Heart left ventricle (tissue), 13 donors: ENCODE measurements around the gene ANXA2.

Experiments
- CTCF ChIP-seq, 12 donors: fragments of 200-600 bp; sonication (generic) in 4 of 12; IDR thresholded peaks; one replicate each; pipeline versions ENCODE4 v1.5.0 to v1.8.0; 2018 to 2022; ENCODE audit warnings: antibody characterized with exemption in 12 of 12, mild to moderate bottlenecking in 5 of 12
- POLR2A ChIP-seq, 2 donors: fragments of 450-650 bp; IDR thresholded peaks; one replicate each; pipeline ENCODE4 v1.6.1; 2017; ENCODE audit warnings: antibody characterized with exemption in 2 of 2, mild to moderate bottlenecking in 2 of 2, moderate library complexity in 2 of 2
- donor health status: ischemic (EF 13 %, LVEDD 7.1; RV severe dilation, severe dysfunction).
- donor health status: DM: no; HTN: yes; CAD: no.
- donor health status: DM: no; HTN: no; CAD: no.
- donor health status: ischemic (EF 25% LVEDD 6.9; RV normal size, moderate dysfunction).
- donor health status: ischemic (EF 25% LVEDD 5.7; RV mildly dilated, moderate dysfunction).
- donor health status: ischemic (EF 35%, LVEDD 5.7; RV mildly dilated, moderate dysfunction).
- donor health status: nonischemic (EF 11% LVEDD 7.7; RV severe dilation, severe dysfunction).
- donor health status: DM: yes; HTN: yes; CAD: no.
- donor health status: PGD.
- donor health status: ischemic (EF 29% LVEDD 5.4; RV normal size, mild dysfunction).
- donor health status: nonischemic (EF 23%, LVEDD 6.1; RV moderate dilation, normal function).

GRCh38 chr15:60387321-60387720 lies 10.5 kb downstream of the ANXA2 start:
- TF ChIP-seq CTCF (IDR thresholded peaks at IDR 0.05) (no peak), POLR2A (IDR thresholded peaks at IDR 0.05) (no peak)
